HG03095 (cell line): Measurements from ENCODE around the gene HSPA1A.
A peak's percentile ranks its signal among the peaks of the same experiment; 100 is the strongest.

Source experiments
- ATAC-seq: cut with Tn5 transposase; IDR thresholded peaks from one replicate; pipeline ENCODE4 v1.9.1; 2021; ENCODE audit warnings: moderate library complexity; ENCODE audit not compliant: unreplicated experiment

The HSPA1A gene

GRCh38 chr6:31815025-31815838 lies at the start of gene HSPA1A, which contains the start of gene HSPA1L:
Gene HSPA1A (plus strand): TSS chr6:31815543. CDS start chr6:31815757, 214 bp downstream.
Gene HSPA1L (minus strand): TSS chr6:31815283. CDS start chr6:31811972, 3,311 bp downstream.
- ATAC-seq = no peak

GRCh38 chr6:31765559-31765909 lies 49.8 kb upstream of the HSPA1A start:
- no peak for ATAC-seq

GRCh38 chr6:31765910-31766794 lies 49.2 kb upstream of the HSPA1A start:
- no peak for ATAC-seq

- no peak for ATAC-seq
These were observed 48.2 kb upstream of the HSPA1A start for GRCh38 chr6:31767096-31767645.

GRCh38 chr6:31768363-31769257 lies 46.7 kb upstream of the HSPA1A start:
- no peak for ATAC-seq

- ATAC-seq = no peak
These were observed 45.5 kb upstream of the HSPA1A start for GRCh38 chr6:31769684-31770371.

- ATAC-seq = no peak
These were observed 44.5 kb upstream of the HSPA1A start for GRCh38 chr6:31770860-31771259.

- no peak for ATAC-seq
These were observed 43.4 kb upstream of the HSPA1A start for GRCh38 chr6:31771992-31772358.

- ATAC-seq = no peak
These were observed 40.2 kb upstream of the HSPA1A start for GRCh38 chr6:31775184-31775583.

GRCh38 chr6:31775633-31776484 lies 39.5 kb upstream of the HSPA1A start:
- no peak for ATAC-seq

- ATAC-seq = no peak
These were observed 38.8 kb upstream of the HSPA1A start for GRCh38 chr6:31776485-31776988.

GRCh38 chr6:31776989-31777666 lies 38.2 kb upstream of the HSPA1A start, which contains the start of gene VWA7:
Gene VWA7 (minus strand): TSS chr6:31777328. CDS start chr6:31776779, 549 bp downstream.
- ATAC-seq = peak; percentile 61

GRCh38 chr6:31777667-31778050 lies 37.7 kb upstream of the HSPA1A start:
- no peak for ATAC-seq

GRCh38 chr6:31778193-31778592 lies 37.1 kb upstream of the HSPA1A start:
- no peak for ATAC-seq

- ATAC-seq = no peak
These were observed 36.1 kb upstream of the HSPA1A start for GRCh38 chr6:31778999-31779885.

- ATAC-seq = no peak
These were observed 35.4 kb upstream of the HSPA1A start for GRCh38 chr6:31779908-31780307.

GRCh38 chr6:31780507-31781243 lies 34.7 kb upstream of the HSPA1A start:
- no peak for ATAC-seq
